Measurements from ENCODE around the gene CLSTN1.
"Not testable (repeated sequence)": the region's sequence is repeated elsewhere in the genome, so short reads cannot be mapped to it uniquely, and the experiment has no call there.

The CLSTN1 gene

GRCh38 chr1:9760824-9761223 is 62.9 kb downstream of the CLSTN1 start:
- DNase-seq = no peak

- DNase-seq = no peak
These were observed 63.8 kb downstream of the CLSTN1 start for GRCh38 chr1:9759939-9760338.

GRCh38 chr1:9758559-9759121 is 65.1 kb downstream of the CLSTN1 start:
- DNase-seq = no peak

- no peak for DNase-seq
These were observed 68.2 kb downstream of the CLSTN1 start for GRCh38 chr1:9755441-9755995.

GRCh38 chr1:9753121-9753531 is 70.6 kb downstream of the CLSTN1 start:
- DNase-seq = no peak

- DNase-seq = no peak
These were observed 71.8 kb downstream of the CLSTN1 start for GRCh38 chr1:9751971-9752370.

GRCh38 chr1:9749361-9749760 is 74.4 kb downstream of the CLSTN1 start:
- DNase-seq = no peak

- not testable (repeated sequence) for DNase-seq
These were observed 75.4 kb downstream of the CLSTN1 start for GRCh38 chr1:9748391-9748790.

- no peak for DNase-seq
These were observed 77.1 kb downstream of the CLSTN1 start for GRCh38 chr1:9746651-9747050.

GRCh38 chr1:9746211-9746610 is 77.6 kb downstream of the CLSTN1 start:
- no peak for DNase-seq

GRCh38 chr1:9744106-9744799 is 79.5 kb downstream of the CLSTN1 start:
- DNase-seq = no peak

- no peak for DNase-seq
These were observed 86.1 kb downstream of the CLSTN1 start for GRCh38 chr1:9737671-9738070.

- DNase-seq = no peak
These were observed 86.7 kb downstream of the CLSTN1 start for GRCh38 chr1:9737057-9737456.

GRCh38 chr1:9736241-9736640 is 87.5 kb downstream of the CLSTN1 start:
- DNase-seq = no peak

- DNase-seq = no peak
These were observed 88.0 kb downstream of the CLSTN1 start for GRCh38 chr1:9735800-9736199.

GRCh38 chr1:9733160-9733789 is 90.5 kb downstream of the CLSTN1 start:
- no peak for DNase-seq

GRCh38 chr1:9732123-9732971 is 91.4 kb downstream of the CLSTN1 start:
- no peak for DNase-seq

GRCh38 chr1:9731561-9731960 is 92.2 kb downstream of the CLSTN1 start:
- DNase-seq = no peak

- DNase-seq = no peak
These were observed 92.7 kb downstream of the CLSTN1 start for GRCh38 chr1:9731051-9731537.

- DNase-seq = no peak
These were observed 93.5 kb downstream of the CLSTN1 start for GRCh38 chr1:9730096-9730901.

GRCh38 chr1:9729523-9729922 is 94.2 kb downstream of the CLSTN1 start:
- DNase-seq = no peak
